Measurements from ENCODE around the gene WHRN.
A peak's percentile ranks its signal among the peaks of the same experiment; 100 is the strongest.

Gene WHRN

DNA sequence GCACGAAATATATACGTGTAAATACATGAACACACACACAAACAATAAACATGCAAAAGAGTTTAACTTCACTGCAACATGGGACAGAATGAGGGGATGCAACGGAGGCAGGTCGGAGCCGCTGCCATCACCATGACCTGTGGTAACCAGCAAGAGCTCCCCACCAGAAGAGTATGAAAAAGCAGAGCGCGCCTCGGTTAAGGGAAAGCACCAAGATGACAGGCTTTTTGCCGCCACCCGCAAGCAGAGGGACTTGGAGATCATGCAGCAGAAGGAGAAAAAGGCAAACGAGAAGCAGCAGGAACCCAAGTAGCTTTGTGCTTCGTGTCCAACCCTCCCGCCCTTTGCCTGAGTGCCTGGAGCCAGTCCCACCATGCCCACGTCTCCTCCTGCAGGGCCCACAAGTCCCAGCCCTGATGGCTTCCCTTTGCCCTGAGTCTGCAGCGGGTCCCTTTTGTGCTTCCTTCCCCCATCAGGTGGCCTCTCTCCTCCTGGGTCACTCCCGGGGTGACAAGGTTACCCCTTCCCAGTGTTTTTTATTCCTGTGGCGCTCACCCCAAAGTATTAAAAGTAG is 13.8 kb downstream of the WHRN start:
- no peak for DNase-seq

GRCh38 chr9:114489928-114490327 is 15.3 kb downstream of the WHRN start:
- DNase-seq: no peak

DNA sequence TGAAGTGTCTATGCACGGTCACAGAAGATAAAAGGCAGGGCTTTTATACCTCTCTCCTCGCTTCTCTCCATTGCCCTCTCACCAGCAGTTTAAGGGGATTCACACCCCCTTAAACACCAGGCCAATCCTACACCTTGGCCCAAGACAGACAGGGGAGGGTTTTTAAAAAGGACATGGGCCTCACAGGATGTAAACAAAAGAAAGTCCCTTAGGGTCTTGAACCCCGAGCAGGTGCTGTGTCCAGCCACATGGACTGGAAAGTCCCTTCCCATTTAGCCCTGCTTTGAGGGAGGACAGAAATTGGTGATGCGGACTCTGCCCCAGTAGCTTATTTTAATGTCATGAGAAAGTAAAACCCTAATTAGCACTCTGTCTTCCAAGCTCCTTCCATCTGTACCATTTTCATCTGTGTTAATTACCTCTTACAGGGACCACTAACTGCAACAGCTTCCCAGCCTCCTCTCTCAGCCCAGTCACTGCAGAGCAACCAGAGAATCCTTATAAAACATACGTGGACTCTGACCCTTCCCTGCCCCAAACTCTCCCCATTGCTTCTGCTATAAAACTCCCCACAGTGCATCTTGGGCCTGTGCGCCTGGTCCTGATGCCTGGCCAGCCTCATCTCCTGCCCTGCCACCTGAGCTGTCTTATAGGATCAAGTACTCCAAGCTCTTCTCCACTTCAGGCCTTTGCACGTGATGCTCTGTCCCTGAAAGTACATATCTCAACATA is 16.7 kb downstream of the WHRN start:
- DNase-seq: no peak

GRCh38 chr9:114487607-114488300 is 17.5 kb downstream of the WHRN start:
- peak; percentile 50 to 52 for DNase-seq

DNA sequence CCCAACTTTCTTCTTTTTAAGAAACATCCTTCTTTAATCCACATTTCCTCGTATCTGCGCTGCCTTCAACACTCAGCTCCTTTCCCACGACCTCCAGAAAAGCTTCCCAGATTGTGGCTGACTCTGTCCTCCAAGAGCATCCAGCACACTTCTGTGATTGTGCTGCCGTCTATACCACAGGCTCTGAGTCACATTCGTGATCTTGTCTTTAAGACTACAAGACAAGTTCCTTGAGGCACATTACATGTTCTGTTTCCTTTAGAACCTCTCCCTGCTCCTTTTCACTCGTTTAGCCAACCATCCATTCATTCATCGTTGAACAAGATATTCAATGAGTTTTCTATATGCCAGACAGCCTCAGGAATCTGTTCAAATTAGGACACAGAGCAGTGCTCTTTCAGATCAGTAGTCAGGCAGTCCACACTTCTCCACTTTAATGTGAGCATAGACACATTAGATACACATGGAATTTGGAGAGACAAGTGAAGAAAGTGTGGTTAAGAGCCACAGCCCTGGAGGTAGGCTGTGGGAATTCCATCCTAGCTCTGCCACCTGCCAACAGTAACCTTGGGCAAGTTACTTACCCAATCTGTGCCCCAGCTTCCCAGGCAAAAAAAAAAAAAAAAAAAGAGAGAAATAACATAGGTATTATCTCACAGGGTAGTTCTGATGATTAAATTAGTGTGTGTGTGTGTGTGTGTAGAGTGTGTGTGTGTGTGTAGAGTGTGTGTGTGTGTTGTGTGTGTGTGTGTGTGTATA is 18.9 kb downstream of the WHRN start:
- no peak for DNase-seq

DNA sequence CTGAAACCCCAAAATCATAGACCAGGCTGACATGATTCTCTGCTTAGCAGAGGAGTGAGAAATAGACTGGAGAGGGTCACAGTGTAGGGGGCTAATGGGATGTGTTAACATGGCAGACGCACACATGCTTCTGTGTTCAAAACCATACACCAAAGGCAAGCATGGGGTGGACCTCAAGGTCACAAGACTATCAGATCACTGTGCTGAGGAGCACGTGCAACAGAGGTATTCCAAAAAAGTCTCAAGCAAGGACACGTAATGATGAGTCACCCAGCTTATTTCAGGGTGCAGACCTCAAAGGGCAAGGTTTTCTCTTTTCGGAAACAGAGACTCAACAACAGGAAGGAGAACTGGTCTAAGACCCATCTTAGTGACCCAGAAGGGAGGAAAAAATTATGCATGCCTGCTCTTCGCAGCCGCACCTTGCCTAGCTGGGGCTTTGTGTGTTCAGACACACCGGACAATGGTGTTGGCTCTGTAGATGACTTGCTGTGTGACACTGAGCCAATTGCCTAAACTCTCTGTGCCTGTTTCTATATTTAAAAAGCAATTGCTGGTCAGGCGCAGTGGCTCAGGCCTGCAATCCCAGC is 20.3 kb downstream of the WHRN start:
- DNase-seq: no peak

DNA sequence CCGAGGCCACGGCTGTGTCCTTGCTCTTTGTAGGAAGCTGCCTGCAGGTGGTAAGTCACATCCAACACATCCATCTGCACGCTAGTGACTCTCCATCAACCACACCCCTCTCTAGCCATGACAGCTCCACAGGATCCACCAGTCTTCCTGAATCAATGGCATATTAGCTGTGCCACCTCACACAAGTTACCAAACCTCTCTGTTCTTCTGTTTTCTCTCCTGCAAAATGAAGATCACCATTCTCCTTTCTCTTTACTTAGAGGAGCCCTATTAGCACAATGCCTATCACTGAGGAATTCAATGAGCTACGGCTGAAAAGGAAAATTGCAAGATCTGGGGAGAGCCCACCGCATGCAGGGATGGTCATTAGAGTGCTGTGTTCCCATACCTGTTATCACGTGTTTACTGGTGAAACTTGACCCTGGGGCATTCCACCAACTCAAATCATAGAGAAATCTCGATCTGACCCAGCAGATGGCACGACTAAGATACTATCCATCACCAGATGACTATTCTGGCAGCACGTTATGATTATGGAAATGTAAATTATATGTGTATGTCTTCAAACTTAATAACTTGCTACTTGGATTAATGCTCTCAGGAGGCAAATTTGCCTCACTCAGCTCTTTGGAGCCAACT is 20.9 kb downstream of the WHRN start:
- no peak for DNase-seq

DNA sequence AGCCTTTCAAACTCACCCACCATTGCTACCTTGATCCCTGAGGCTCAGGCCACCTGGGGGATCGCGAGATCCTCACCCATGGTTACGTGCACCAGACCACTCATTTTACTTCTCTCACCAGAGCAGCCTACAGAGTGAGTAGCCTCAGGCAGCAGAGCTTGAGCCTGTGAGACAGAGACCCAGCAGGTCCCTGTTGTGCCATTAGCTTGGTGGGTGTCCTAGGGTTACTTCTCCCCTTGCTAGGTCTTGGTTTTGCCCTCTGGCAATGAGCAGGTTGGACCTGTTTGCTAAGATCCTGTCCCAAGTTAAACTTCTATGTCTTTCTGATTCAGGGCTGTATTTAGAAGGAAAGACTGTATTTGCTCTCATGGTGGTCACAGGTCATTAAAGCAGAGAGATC is 21.8 kb downstream of the WHRN start:
- no peak for DNase-seq

DNA sequence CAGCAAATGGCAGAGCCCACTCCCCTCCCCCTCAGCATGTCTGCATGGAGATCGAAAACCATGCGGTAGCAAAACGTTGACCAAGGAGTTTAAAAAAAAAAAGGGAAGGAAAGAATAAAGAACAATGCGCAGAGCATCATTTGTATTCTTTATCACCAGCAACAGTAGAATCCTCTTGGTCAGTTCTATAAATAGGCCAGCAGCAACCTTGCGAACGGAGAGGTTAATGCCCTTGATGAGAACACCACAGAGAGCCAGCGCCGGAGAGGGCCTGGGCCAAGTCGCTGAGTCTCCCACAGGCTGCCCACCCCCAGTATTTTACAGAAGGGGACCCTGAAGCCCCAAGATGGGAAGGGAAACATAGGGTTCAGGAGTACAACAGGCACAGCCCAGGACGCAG is 22.7 kb downstream of the WHRN start:
- DNase-seq: no peak

DNA sequence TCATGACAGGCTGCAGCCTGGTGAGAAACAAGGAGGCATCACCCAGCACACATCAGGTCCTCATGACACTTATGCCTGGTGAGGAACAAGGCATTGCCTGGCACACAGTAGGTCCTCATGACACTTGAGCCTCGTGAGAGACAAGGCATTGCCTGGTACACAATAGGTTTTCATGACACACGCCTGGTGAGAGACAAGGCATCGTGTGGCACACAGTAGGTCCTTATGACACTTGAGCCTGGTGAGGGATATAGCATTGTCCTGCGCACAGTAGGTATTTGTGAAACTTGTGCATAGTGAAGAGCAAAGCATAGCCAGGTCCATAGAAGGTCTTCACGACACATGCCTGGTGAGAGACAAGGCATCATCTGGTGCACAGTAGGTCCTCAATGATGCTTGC is 23.5 kb downstream of the WHRN start:
- DNase-seq: no peak

DNA sequence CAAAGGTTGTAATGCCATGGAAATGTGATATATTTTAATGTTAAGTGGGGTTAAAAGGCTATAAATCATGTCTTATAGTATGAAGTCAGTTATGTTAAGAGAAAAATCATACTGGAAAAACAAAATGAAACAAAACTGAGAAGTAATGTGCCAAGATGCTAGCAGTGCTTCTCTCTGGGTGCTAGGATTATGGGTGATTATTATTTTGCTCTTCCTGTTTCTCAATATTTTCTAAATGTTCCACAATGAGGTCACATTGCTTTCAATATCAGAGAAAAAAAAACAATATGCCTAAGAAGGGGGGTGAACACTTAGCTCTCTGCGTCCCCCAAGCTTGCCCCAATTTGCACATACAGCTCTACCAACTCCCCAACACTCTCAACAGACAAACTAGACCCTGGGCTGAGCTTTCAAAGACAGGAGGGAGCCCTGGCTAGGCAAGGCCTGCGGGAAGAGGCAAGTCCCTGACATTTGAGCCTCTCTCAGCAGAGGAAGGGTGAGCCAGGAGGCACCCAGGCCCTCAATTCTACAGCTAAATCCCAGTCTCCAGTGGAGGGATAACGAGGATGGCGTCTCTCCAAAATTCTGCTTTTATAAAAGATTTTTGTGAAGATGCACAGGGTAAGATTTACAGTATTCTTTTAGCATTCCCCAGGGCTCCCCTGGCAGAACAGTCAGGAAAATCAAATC is 24.4 kb downstream of the WHRN start:
- no peak for DNase-seq

GRCh38 chr9:114478871-114479270 is 26.4 kb downstream of the WHRN start:
- DNase-seq: no peak

DNA sequence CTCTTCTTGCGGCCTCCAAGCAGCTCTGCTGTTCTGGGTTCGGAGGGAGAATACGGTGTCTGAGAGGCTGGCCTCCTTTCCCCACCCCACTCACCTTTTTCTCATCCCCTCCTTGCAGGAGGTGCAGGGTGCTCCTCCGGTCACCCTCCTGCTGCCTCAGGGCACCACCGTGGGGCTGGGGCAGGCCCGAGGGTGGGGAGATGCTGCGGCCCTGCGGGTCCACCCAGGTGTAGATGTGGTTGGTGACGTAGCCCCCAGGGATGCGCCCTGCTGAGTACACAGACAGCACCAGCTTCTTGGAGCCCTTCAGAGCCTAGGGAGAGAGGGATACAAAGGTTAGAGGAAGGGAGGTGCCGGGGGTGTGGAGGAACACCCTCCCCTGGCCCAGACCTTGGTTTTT is 26.8 kb downstream of the WHRN start:
- DNase-seq: no peak

- DNase-seq: no peak
Observed at GRCh38 chr9:114477642-114478041, 27.6 kb downstream of the WHRN start.

DNA sequence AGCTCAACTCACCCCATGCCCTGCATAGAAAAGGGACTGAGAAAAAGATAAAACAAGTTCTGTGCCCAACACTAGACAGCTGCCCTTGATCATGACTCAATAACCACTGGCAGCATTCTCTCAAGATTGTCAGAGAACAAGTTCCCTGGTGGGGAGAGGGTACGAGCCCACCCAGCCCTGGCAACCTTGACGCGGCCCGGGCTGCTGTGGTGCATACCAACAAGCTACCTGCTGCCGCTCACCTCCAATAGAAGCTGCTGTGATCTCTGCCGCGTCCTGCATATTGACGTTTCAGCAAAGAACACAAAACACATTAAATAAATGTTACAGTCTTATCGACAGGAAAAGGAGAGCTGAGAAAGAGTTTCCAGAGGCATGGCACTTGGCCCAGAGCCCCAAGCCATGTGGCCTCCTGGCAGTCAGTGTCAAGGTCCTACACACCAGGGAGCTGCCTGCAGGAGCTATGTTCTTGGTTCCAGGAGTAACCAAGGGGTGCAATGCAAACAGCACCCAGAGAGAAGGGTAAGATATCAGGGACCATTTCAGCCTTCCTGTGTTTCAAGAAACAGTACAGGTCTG is 28.3 kb downstream of the WHRN start:
- no peak for DNase-seq

DNA sequence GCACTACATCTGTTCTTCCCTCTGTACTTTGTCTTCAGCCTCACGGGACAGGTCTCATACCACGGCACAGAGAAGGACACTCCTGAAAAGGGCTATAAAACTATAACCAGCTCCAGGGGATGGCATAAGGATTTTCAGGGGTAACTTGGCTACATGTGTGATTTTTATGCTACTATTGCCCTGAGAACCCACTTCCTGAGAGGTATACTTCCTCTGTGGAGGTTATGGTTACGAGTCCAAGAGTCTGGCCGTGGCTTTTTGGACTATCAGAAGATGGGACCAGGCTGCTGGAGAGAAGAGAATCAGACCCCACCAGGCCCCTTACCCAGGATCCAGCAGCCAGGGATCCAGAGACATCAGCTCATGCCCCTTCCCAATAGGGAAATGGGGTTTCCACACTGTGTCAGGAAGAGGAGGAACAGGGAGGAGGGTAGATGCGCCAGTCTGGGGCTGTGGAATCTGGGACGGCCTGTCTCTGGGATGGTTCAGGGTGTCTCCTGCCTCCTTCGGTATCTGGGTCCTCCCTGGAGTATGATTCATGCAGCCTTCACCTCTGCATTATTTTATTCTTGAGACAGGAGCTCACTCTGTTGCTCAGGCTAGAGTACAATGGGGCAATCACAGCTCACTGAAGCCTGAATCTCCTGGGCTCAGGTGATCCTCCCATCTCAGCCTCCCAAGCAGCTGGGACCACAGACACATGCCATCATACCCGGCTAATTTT is 29.7 kb downstream of the WHRN start:
- DNase-seq: no peak

- DNase-seq: no peak
Observed at GRCh38 chr9:114474425-114474824, 30.8 kb downstream of the WHRN start.

DNA sequence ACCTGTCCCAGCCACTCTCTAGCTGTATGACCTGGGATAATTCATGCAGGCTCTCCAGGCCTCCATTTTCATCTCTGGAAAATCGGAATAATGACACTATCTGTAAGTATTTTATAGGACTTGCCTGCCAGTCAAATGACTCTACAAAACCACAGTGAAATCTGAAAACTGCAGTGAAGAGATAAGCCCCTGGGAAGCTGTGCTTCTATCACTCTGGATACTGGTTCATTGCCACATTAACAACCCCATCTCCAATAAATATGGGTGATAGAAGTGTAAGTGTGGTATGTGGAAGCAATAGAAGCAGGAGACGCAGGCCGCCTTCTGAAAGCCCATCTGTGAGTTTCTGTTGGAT is 31.8 kb downstream of the WHRN start:
- DNase-seq: no peak

DNA sequence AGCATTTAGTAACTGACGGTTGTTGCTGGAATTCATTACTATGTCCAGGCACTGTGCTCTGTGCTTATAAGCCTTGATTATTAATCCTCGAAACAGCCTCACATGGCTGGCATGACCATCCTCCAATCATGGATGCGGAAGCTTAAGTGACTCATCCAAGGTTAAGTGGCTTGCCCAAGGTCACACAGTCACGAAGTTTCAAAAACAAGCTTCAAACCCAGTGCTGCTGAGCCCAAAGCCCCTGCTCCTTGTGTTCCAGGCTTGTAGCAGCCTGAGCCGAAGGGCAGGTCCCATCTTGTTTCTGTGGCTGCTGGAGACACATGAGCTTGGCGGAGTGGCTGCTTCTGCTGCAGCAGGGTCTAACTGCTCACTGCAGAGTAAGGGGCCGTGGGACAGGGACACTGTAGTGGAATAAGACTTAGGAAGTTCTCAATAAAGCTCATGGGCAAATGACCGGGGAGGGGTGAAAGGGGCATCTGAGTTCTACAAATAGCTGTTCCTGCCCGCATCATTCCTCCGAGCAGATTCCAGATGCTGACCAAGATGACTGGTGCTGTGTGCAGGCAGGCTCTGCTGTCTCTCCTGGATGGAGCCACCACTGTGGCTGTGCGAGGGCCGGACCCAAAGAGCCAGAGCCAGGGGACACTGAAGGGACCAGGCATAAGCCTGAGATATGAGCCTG is 32.4 kb downstream of the WHRN start:
- DNase-seq: no peak

- no peak for DNase-seq
Observed at GRCh38 chr9:114471157-114471556, 34.1 kb downstream of the WHRN start.

DNA sequence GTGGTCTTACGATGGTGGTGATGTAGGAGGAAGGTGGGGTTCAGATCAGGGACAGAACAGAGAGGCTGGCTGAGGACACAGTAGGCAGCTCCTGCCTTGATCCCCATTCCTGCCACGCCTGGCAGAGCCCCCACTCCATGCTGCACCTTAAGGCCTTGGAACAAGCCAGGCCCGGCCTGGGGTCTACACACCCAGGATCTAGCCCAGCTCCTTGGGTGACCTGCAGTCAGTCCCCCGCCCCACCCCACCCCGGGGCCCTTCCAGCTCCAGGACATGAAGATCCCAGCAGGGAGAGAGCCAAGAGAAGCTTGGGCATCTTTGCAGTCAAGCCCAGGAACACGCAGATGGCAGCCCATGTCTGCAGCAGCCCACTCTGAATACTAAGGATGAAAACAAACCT is 34.7 kb downstream of the WHRN start:
- DNase-seq: no peak
